ENCODE data around the gene BIRC5.

Gene BIRC5

GRCh38 chr17:78256707-78257591 lies 42.9 kb downstream of the BIRC5 start:
- no peak for DNase-seq (ENCODE audit: low spot score)

- no peak for DNase-seq (ENCODE audit: low spot score)
Observed at GRCh38 chr17:78257810-78258322, 43.8 kb downstream of the BIRC5 start.

GRCh38 chr17:78258323-78259191 lies 44.5 kb downstream of the BIRC5 start:
- DNase-seq (ENCODE audit: low spot score) = no peak

GRCh38 chr17:78259192-78259554 lies 45.1 kb downstream of the BIRC5 start:
- DNase-seq (ENCODE audit: low spot score) = no peak

GRCh38 chr17:78263063-78263735 lies 49.1 kb downstream of the BIRC5 start:
- DNase-seq (ENCODE audit: low spot score) = no peak

GRCh38 chr17:78263736-78264340 lies 49.8 kb downstream of the BIRC5 start:
- no peak for DNase-seq (ENCODE audit: low spot score)

- no peak for DNase-seq (ENCODE audit: low spot score)
Observed at GRCh38 chr17:78264590-78264989, 50.5 kb downstream of the BIRC5 start.

GRCh38 chr17:78265121-78265520 lies 51.1 kb downstream of the BIRC5 start:
- DNase-seq (ENCODE audit: low spot score) = no peak

GRCh38 chr17:78266231-78266631 lies 52.2 kb downstream of the BIRC5 start:
- DNase-seq (ENCODE audit: low spot score) = no peak

GRCh38 chr17:78266771-78267170 lies 52.7 kb downstream of the BIRC5 start:
- DNase-seq (ENCODE audit: low spot score) = no peak

GRCh38 chr17:78267253-78268073 lies 53.4 kb downstream of the BIRC5 start:
- no peak for DNase-seq (ENCODE audit: low spot score)

GRCh38 chr17:78268191-78268874 lies 54.3 kb downstream of the BIRC5 start:
- DNase-seq (ENCODE audit: low spot score) = no peak

- no peak for DNase-seq (ENCODE audit: low spot score)
Observed at GRCh38 chr17:78268951-78269905, 55.2 kb downstream of the BIRC5 start.

- DNase-seq (ENCODE audit: low spot score) = no peak
Observed at GRCh38 chr17:78269955-78270381, 55.9 kb downstream of the BIRC5 start.

GRCh38 chr17:78271419-78272170 lies 57.5 kb downstream of the BIRC5 start:
- DNase-seq (ENCODE audit: low spot score) = no peak

GRCh38 chr17:78272181-78272913 lies 58.3 kb downstream of the BIRC5 start:
- DNase-seq (ENCODE audit: low spot score) = peak; percentile 55

GRCh38 chr17:78272914-78273258 lies 58.8 kb downstream of the BIRC5 start:
- no peak for DNase-seq (ENCODE audit: low spot score)

GRCh38 chr17:78273813-78274212 lies 59.8 kb downstream of the BIRC5 start:
- DNase-seq (ENCODE audit: low spot score) = no peak
